ENCODE results near the gene MRO.
"Not testable (repeated sequence)": the region's sequence is repeated elsewhere in the genome, so short reads cannot be mapped to it uniquely, and the experiment has no call there.

The MRO gene

DNA sequence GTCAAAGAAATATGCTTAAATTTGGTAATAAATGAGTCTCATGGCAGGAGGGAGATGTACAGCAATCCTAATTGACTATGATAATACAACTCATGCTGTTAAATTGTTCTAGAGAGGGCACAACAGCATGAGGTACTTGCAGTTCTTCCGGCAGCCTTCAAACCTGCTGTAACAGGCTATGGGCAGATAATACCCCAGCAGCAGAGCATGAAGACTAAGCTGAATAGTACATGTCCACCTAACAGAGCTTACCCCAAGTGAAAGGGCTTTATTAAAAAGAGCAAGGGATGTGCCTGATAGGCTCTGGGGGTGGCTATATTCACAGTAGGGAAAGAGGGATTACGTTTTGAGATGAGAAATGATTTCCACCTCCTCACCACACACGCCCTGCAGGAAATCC, 28.9 kb downstream of the MRO start:
- Histone ChIP-seq H3K27me3 (peaks cover 27% of the 10 kb centered on the region), H3K4me1 (ENCODE audit: control insufficient read depth in 1 of 2, insufficient read depth in 1 of 2, low read depth in 1 of 2, low read length in 1 of 2) (no peaks in the 10 kb centered on the region), H3K27ac (no peak overlapping the region), H3K4me3 (ENCODE audit: low read depth in 1 of 2, low read length in 1 of 2) (no peak overlapping the region), H3K36me3 (no peaks in the 10 kb centered on the region), H3K9me3 (no peaks in the 10 kb centered on the region)
- TF ChIP-seq, protein P1, sequence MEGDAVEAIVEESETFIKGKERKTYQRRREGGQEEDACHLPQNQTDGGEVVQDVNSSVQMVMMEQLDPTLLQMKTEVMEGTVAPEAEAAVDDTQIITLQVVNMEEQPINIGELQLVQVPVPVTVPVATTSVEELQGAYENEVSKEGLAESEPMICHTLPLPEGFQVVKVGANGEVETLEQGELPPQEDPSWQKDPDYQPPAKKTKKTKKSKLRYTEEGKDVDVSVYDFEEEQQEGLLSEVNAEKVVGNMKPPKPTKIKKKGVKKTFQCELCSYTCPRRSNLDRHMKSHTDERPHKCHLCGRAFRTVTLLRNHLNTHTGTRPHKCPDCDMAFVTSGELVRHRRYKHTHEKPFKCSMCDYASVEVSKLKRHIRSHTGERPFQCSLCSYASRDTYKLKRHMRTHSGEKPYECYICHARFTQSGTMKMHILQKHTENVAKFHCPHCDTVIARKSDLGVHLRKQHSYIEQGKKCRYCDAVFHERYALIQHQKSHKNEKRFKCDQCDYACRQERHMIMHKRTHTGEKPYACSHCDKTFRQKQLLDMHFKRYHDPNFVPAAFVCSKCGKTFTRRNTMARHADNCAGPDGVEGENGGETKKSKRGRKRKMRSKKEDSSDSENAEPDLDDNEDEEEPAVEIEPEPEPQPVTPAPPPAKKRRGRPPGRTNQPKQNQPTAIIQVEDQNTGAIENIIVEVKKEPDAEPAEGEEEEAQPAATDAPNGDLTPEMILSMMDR (IDR thresholded peaks at IDR 0.05), result no peak

DNA sequence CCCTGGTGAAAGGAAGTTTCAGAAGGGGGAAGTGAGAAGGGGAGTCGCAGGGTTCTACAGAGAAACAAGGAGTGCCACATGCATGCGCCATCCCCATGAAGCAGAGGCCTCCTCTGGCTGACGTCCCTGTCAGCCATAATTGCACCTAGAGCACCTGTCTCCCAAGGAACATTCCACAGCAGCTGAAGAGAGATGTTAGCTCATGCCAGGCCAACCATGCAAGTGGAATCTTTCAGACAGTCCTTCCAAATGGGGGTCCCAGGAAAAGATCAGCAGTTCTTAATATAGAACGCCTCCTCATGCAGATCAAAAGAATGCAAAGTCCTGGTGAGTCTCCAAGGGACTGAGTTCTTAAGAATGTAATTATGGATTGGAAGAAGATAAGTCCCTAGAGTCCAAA, 29.6 kb downstream of the MRO start:
- Histone ChIP-seq H3K27me3 (peaks cover 20% of the 10 kb centered on the region), H3K36me3 (no peaks in the 10 kb centered on the region), H3K9me3 (no peaks in the 10 kb centered on the region), H3K4me3 (ENCODE audit: low read depth in 1 of 2, low read length in 1 of 2) (no peak overlapping the region), H3K27ac (no peak overlapping the region), H3K4me1 (ENCODE audit: control insufficient read depth in 1 of 2, insufficient read depth in 1 of 2, low read depth in 1 of 2, low read length in 1 of 2) (no peaks in the 10 kb centered on the region)
- TF ChIP-seq, protein P1 (IDR thresholded peaks at IDR 0.05), result no peak

DNA sequence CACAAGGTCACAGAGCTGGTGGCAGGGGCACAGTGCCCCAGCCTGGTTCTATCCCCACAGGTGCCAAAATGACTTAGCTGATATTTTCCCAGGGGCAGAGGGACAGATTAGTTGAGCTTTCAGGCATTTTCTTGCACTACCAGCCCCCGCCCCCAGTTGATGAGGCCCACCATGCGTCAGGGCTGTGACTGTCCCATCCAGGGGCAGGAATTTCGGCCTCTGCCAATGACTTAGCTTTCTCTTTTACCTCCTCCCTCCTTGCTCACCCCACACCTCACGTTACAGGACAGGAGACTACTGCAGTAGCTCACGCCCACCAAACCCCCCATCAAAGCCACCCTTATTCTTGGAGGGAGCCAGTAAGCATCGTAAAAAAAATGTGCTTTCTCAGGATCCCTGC, 31.5 kb downstream of the MRO start:
- no peak overlapping the region for H3K4me3 ChIP-seq (ENCODE audit: low read depth in 1 of 2, low read length in 1 of 2)
- H3K4me1 ChIP-seq (ENCODE audit: control insufficient read depth in 1 of 2, insufficient read depth in 1 of 2, low read depth in 1 of 2, low read length in 1 of 2), result no peaks in the 10 kb centered on the region
- TF ChIP-seq, protein P1 (IDR thresholded peaks at IDR 0.05), result no peak
- no peaks in the 10 kb centered on the region for H3K36me3 ChIP-seq
- H3K9me3 ChIP-seq, result no peaks in the 10 kb centered on the region
- H3K27me3 ChIP-seq, result peaks cover 11% of the 10 kb centered on the region
- H3K27ac ChIP-seq, result no peak overlapping the region

DNA sequence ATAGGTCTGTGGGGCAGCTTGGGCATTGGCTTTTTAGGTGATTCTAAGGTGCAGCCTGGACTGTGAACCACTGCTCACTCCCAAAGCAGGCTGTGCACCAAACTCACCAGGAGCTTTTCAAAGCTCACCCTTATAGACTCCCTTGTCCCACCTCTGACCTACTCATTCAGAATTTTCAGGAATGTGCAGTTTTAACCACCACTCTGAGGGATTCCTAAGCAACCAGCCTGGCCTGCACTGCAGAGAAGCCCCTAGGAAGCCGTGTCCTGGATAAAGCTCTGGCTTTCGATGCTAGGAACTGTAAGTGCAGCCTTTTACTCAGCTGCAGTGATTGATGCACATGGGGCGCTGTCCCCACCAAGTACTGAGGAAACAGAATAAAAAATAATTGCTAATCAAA, 33.0 kb downstream of the MRO start:
- H3K4me1 ChIP-seq (ENCODE audit: control insufficient read depth in 1 of 2, insufficient read depth in 1 of 2, low read depth in 1 of 2, low read length in 1 of 2), result no peaks in the 10 kb centered on the region
- H3K4me3 ChIP-seq (ENCODE audit: low read depth in 1 of 2, low read length in 1 of 2), result no peak overlapping the region
- no peaks in the 10 kb centered on the region for H3K9me3 ChIP-seq
- TF ChIP-seq, protein P1 (IDR thresholded peaks at IDR 0.05), result no peak
- H3K36me3 ChIP-seq, result no peaks in the 10 kb centered on the region
- H3K27me3 ChIP-seq, result peaks cover 16% of the 10 kb centered on the region
- no peak overlapping the region for H3K27ac ChIP-seq

DNA sequence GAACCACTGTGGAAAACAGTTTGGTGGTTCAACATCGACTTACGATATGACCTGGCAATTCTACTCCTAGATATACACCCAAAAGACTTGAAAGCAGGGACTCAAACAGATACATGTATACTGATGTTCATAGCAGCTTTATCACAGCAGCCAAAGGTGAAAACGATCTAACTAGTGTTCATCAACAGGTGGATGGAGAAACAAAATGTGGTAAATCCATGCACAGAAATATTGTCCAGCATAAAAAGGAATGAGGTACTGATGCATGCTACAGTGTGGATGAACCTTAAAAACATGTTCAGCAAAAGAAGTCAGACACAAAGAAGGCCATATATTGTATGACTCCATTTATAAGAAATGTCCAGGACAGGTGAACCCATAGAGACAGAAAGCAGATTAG, 36.3 kb downstream of the MRO start:
- H3K36me3 ChIP-seq, result no peaks in the 10 kb centered on the region
- TF ChIP-seq, protein P1 (IDR thresholded peaks at IDR 0.05), result no peak
- no peaks in the 10 kb centered on the region for H3K4me1 ChIP-seq (ENCODE audit: control insufficient read depth in 1 of 2, insufficient read depth in 1 of 2, low read depth in 1 of 2, low read length in 1 of 2)
- no peaks in the 10 kb centered on the region for H3K9me3 ChIP-seq
- no peak overlapping the region for H3K4me3 ChIP-seq (ENCODE audit: low read depth in 1 of 2, low read length in 1 of 2)
- no peak overlapping the region for H3K27ac ChIP-seq
- H3K27me3 ChIP-seq, result peaks cover 24% of the 10 kb centered on the region

DNA sequence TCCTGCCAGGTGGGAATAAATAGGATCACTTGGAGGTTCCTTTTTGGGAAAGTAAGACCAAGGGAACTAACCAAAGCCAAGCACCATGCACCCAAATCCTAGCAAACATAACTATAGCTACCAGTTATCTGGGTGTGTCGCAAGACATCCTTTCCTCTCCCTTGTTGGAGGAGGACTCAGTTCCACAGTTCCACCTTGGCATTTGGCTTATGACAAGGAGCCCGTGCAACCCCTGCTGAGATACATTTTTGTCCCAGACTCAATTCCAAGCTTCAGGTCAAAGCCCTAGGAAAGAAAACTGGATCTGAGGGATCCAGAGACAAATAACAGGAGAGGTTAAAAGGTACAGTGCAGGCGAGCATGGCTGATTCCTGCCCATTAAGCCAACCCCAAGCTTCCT, 40.8 kb downstream of the MRO start:
- not testable (repeated sequence) for H3K4me3 ChIP-seq (ENCODE audit: low read depth in 1 of 2, low read length in 1 of 2); H3K27ac ChIP-seq; H3K36me3 ChIP-seq; H3K4me1 ChIP-seq (ENCODE audit: control insufficient read depth in 1 of 2, insufficient read depth in 1 of 2, low read depth in 1 of 2, low read length in 1 of 2); H3K9me3 ChIP-seq
- H3K27me3 ChIP-seq, result peaks cover 33% of the 10 kb centered on the region
